ENCODE results near the gene PRKN. TPM values are rescaled to one million over a fixed set of nuclear protein-coding genes. Genes with fewer than 3 reads are reported as not detected.

Gene PRKN
- total RNA-seq, 4 donors from 2014 or later, result 4.5 to 12.3 (median 9.0) TPM

DNA sequence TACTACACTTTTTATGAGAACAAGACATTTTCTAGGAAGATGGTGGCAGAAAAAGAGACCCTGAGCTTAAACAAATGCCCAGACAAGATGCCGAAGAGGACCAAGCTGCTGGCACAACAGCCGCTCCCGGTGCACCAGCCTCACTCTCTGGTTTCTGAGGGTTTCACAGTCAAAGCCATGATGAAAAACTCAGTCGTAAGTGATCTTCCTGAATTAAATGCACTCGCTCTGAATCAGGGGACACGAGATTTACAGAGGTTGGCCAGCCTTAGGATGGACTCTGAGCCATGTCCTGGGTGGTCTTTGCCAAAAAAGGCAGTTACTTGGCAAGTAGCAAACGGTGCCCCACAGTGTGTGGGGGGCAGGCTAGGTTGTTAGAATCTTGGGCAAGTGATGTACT is 631 bp upstream of the PRKN start:
- Histone ChIP-seq H3K9me3 (no peaks in the 10 kb centered on the region), H3K4me3 (peak overlapping the region in 3 of 4 donors; percentile 77 to 95 (median 86)), H3K4me1 (peaks cover 0 to 30% (median 11%) of the 10 kb centered on the region in 4 donors), H3K36me3 (no peaks in the 10 kb centered on the region), H3K27me3 (no peaks in the 10 kb centered on the region), H3K27ac (peak overlapping the region; percentile 61 to 93 (median 92))
- TF ChIP-seq EP300 (IDR thresholded peaks at IDR 0.05; ENCODE audit: low read depth) (no peak), POLR2AphosphoS5 (IDR thresholded peaks at IDR 0.05) (no peak), POLR2A (IDR thresholded peaks at IDR 0.05) (no peak)
- TF ChIP-seq, protein P1, sequence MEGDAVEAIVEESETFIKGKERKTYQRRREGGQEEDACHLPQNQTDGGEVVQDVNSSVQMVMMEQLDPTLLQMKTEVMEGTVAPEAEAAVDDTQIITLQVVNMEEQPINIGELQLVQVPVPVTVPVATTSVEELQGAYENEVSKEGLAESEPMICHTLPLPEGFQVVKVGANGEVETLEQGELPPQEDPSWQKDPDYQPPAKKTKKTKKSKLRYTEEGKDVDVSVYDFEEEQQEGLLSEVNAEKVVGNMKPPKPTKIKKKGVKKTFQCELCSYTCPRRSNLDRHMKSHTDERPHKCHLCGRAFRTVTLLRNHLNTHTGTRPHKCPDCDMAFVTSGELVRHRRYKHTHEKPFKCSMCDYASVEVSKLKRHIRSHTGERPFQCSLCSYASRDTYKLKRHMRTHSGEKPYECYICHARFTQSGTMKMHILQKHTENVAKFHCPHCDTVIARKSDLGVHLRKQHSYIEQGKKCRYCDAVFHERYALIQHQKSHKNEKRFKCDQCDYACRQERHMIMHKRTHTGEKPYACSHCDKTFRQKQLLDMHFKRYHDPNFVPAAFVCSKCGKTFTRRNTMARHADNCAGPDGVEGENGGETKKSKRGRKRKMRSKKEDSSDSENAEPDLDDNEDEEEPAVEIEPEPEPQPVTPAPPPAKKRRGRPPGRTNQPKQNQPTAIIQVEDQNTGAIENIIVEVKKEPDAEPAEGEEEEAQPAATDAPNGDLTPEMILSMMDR (IDR thresholded peaks at IDR 0.05), result no peak
- intact Hi-C loops (cut with DNase I; ENCODE audit: low total_unique reads), result no loop called here
- in situ Hi-C loops (cut with MboI; ENCODE audit: low pct_ligation_motif_present in 1 of 4, low pct_unique_long_range_greater_than_20kb in 1 of 4, low sequenced_read_pairs in 3 of 4), result loop anchor here in 1 of 4 donors (25.0 kb wide), 1 partner anchor 1316 kb away; no protein-coding TSS in a partner anchor
- DNase-seq, result no peak
- WGBS, 2 donors (ENCODE audit: low coverage in 1 of 2), result 29% methylated on average over 6 of the region's 7 CpGs; no CpG with 5 or more reads in 1 of the 2 donors

DNA sequence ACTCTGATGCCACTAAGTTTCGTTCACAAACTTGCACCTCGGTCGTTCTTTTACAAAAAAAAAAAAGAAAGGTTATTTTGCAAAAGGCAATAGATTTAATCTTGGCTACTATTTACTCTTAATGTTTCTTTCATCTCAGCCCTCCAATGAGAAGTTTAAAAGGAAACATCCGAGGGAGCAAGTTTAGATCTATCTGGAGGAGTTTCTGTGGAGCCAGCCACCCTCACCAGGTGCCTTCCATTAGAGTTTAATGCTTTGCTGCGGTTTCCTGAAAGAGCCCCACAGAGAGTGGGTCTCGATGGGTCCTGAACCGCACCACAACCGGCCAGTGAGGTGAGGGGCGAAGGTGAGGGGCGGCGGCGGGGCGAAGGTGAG is 632 bp downstream of the PRKN start:
- TF ChIP-seq EP300 (IDR thresholded peaks at IDR 0.05; ENCODE audit: low read depth) (no peak), POLR2A (IDR thresholded peaks at IDR 0.05) (no peak), POLR2AphosphoS5 (IDR thresholded peaks at IDR 0.05) (no peak)
- TF ChIP-seq, protein P1 (IDR thresholded peaks at IDR 0.05), result no peak
- intact Hi-C loops (cut with DNase I; ENCODE audit: low total_unique reads) (no loop called here), in situ Hi-C loops (cut with MboI; ENCODE audit: low pct_ligation_motif_present in 1 of 4, low pct_unique_long_range_greater_than_20kb in 1 of 4, low sequenced_read_pairs in 3 of 4) (loop anchor here in 1 of 4 donors (25.0 kb wide), 1 partner anchor 1315 kb away; no protein-coding TSS in a partner anchor)
- H3K36me3 ChIP-seq, result no peaks in the 10 kb centered on the region
- no peaks in the 10 kb centered on the region for H3K27me3 ChIP-seq
- 12 to 19% methylated on average over 4 to 9 of the region's 13 CpGs for WGBS, 2 donors (ENCODE audit: low coverage in 1 of 2)
- peak overlapping the region; percentile 77 to 95 (median 88) for H3K4me3 ChIP-seq
- peak; percentile 24 for DNase-seq
- peak overlapping the region; percentile 89 to 93 (median 92) for H3K27ac ChIP-seq
- no peaks in the 10 kb centered on the region for H3K9me3 ChIP-seq
- peaks cover 0 to 30% (median 11%) of the 10 kb centered on the region in 4 donors for H3K4me1 ChIP-seq

GRCh38 chr6:162722633-162723032 is 4.9 kb downstream of the PRKN start:
- Histone ChIP-seq H3K4me3 (no peak overlapping the region), H3K27ac (no peak overlapping the region), H3K9me3 (no peaks in the 10 kb centered on the region), H3K4me1 (peaks cover 0 to 30% (median 11%) of the 10 kb centered on the region in 4 donors), H3K36me3 (no peaks in the 10 kb centered on the region), H3K27me3 (no peaks in the 10 kb centered on the region)
- DNase-seq, result no peak
- WGBS, 2 donors (ENCODE audit: low coverage in 1 of 2), result 77% methylated on average over 1 of the region's 1 CpG
- intact Hi-C loops (cut with DNase I; ENCODE audit: low total_unique reads), result no loop called here
- in situ Hi-C loops (cut with MboI; ENCODE audit: low pct_ligation_motif_present in 1 of 4, low pct_unique_long_range_greater_than_20kb in 1 of 4, low sequenced_read_pairs in 3 of 4), result no loop called here
- TF ChIP-seq POLR2A (IDR thresholded peaks at IDR 0.05), result no peak
- TF ChIP-seq, protein P1 (IDR thresholded peaks at IDR 0.05), result no peak
- no peak for TF ChIP-seq POLR2AphosphoS5 (IDR thresholded peaks at IDR 0.05)
- no peak for TF ChIP-seq EP300 (IDR thresholded peaks at IDR 0.05; ENCODE audit: low read depth)

DNA sequence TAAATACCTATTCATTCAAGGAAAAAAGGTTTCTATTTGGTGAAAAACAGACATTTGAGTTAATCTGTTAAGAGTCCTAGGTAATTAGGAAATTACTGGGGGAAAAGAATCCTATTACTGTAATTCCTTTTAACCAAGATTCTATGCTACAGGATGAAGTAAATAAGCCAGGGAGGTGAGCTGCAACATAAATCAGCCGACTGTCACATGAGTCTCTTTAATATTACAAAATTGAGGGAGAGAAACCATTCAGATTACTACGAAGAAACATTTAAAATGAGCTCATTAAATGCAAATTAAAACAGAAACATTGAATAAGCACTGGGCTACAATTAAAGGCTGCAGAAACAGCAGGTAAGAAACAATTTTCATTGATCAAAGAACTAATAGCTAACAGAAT is 5.3 kb downstream of the PRKN start:
- WGBS, 2 donors (ENCODE audit: low coverage in 1 of 2), result 72 to 88% methylated on average over 2 of the region's 2 CpGs
- Histone ChIP-seq H3K27ac (no peak overlapping the region), H3K36me3 (no peaks in the 10 kb centered on the region), H3K27me3 (no peaks in the 10 kb centered on the region), H3K4me1 (peaks cover 0 to 30% (median 11%) of the 10 kb centered on the region in 4 donors), H3K9me3 (no peaks in the 10 kb centered on the region), H3K4me3 (no peak overlapping the region)
- intact Hi-C loops (cut with DNase I; ENCODE audit: low total_unique reads), result no loop called here
- no peak for TF ChIP-seq POLR2A (IDR thresholded peaks at IDR 0.05)
- no peak for DNase-seq
- in situ Hi-C loops (cut with MboI; ENCODE audit: low pct_ligation_motif_present in 1 of 4, low pct_unique_long_range_greater_than_20kb in 1 of 4, low sequenced_read_pairs in 3 of 4), result no loop called here

- Histone ChIP-seq H3K27ac (no peak overlapping the region), H3K9me3 (no peaks in the 10 kb centered on the region), H3K4me3 (no peak overlapping the region), H3K36me3 (no peaks in the 10 kb centered on the region), H3K4me1 (peaks cover 0 to 24% (median 8%) of the 10 kb centered on the region in 4 donors), H3K27me3 (no peaks in the 10 kb centered on the region)
- DNase-seq, result no peak
- in situ Hi-C loops (cut with MboI; ENCODE audit: low pct_ligation_motif_present in 1 of 4, low pct_unique_long_range_greater_than_20kb in 1 of 4, low sequenced_read_pairs in 3 of 4), result no loop called here
- TF ChIP-seq, protein P1 (IDR thresholded peaks at IDR 0.05), result no peak
- TF ChIP-seq POLR2AphosphoS5 (IDR thresholded peaks at IDR 0.05), result no peak
- no peak for TF ChIP-seq EP300 (IDR thresholded peaks at IDR 0.05; ENCODE audit: low read depth)
- TF ChIP-seq POLR2A (IDR thresholded peaks at IDR 0.05), result no peak
- 94 to 97% methylated on average over 2 of the region's 2 CpGs for WGBS, 2 donors (ENCODE audit: low coverage in 1 of 2)
- intact Hi-C loops (cut with DNase I; ENCODE audit: low total_unique reads), result no loop called here
Observed at GRCh38 chr6:162721404-162721687, 6.2 kb downstream of the PRKN start.
